ENCODE measurements around the gene UTF1.

Gene UTF1

GRCh38 chr10:133209641-133210040, 20.4 kb upstream of the UTF1 start:
- Histone ChIP-seq H3K9me3 (ENCODE audit: control insufficient read depth, low read length) (no peaks in the 10 kb centered on the region), H3K4me3 (ENCODE audit: insufficient read depth, low read depth, low read length, poor library complexity, severe bottlenecking) (no peak overlapping the region), H3K27ac (ENCODE audit: insufficient read depth, low read length, poor library complexity, severe bottlenecking) (no peak overlapping the region), H3K36me3 (ENCODE audit: control insufficient read depth, insufficient read depth, low read length) (no peaks in the 10 kb centered on the region), H3K4me1 (ENCODE audit: control insufficient read depth, insufficient read depth, low read length, poor library complexity, severe bottlenecking) (peaks cover 11% of the 10 kb centered on the region), H3K27me3 (replicated peaks; ENCODE audit: control insufficient read depth, insufficient read depth, low read length, poor library complexity, severe bottlenecking) (no peaks in the 10 kb centered on the region)
- no peak for DNase-seq

- no peak for DNase-seq
- peaks cover 11% of the 10 kb centered on the region for H3K4me1 ChIP-seq (ENCODE audit: control insufficient read depth, insufficient read depth, low read length, poor library complexity, severe bottlenecking)
- no peak overlapping the region for H3K4me3 ChIP-seq (ENCODE audit: insufficient read depth, low read depth, low read length, poor library complexity, severe bottlenecking)
- no peaks in the 10 kb centered on the region for H3K9me3 ChIP-seq (ENCODE audit: control insufficient read depth, low read length)
- H3K27me3 ChIP-seq (replicated peaks; ENCODE audit: control insufficient read depth, insufficient read depth, low read length, poor library complexity, severe bottlenecking), result no peaks in the 10 kb centered on the region
- H3K27ac ChIP-seq (ENCODE audit: insufficient read depth, low read length, poor library complexity, severe bottlenecking), result no peak overlapping the region
- no peaks in the 10 kb centered on the region for H3K36me3 ChIP-seq (ENCODE audit: control insufficient read depth, insufficient read depth, low read length)
These were observed 19.4 kb upstream of the UTF1 start for GRCh38 chr10:133210398-133211140.

- H3K4me3 ChIP-seq (ENCODE audit: insufficient read depth, low read depth, low read length, poor library complexity, severe bottlenecking), result no peak overlapping the region
- H3K4me1 ChIP-seq (ENCODE audit: control insufficient read depth, insufficient read depth, low read length, poor library complexity, severe bottlenecking), result peaks cover 11% of the 10 kb centered on the region
- no peaks in the 10 kb centered on the region for H3K9me3 ChIP-seq (ENCODE audit: control insufficient read depth, low read length)
- H3K27ac ChIP-seq (ENCODE audit: insufficient read depth, low read length, poor library complexity, severe bottlenecking), result no peak overlapping the region
- no peak for DNase-seq
- H3K27me3 ChIP-seq (replicated peaks; ENCODE audit: control insufficient read depth, insufficient read depth, low read length, poor library complexity, severe bottlenecking), result no peaks in the 10 kb centered on the region
- H3K36me3 ChIP-seq (ENCODE audit: control insufficient read depth, insufficient read depth, low read length), result no peaks in the 10 kb centered on the region
These were observed 18.7 kb upstream of the UTF1 start for GRCh38 chr10:133211141-133211830.

- Histone ChIP-seq H3K4me3 (ENCODE audit: insufficient read depth, low read depth, low read length, poor library complexity, severe bottlenecking) (no peak overlapping the region), H3K9me3 (ENCODE audit: control insufficient read depth, low read length) (no peaks in the 10 kb centered on the region), H3K27me3 (replicated peaks; ENCODE audit: control insufficient read depth, insufficient read depth, low read length, poor library complexity, severe bottlenecking) (no peaks in the 10 kb centered on the region), H3K36me3 (ENCODE audit: control insufficient read depth, insufficient read depth, low read length) (no peaks in the 10 kb centered on the region), H3K27ac (ENCODE audit: insufficient read depth, low read length, poor library complexity, severe bottlenecking) (no peak overlapping the region), H3K4me1 (ENCODE audit: control insufficient read depth, insufficient read depth, low read length, poor library complexity, severe bottlenecking) (peaks cover 11% of the 10 kb centered on the region)
- DNase-seq, result no peak
These were observed 17.8 kb upstream of the UTF1 start for GRCh38 chr10:133211959-133212852.

- no peaks in the 10 kb centered on the region for H3K27me3 ChIP-seq (replicated peaks; ENCODE audit: control insufficient read depth, insufficient read depth, low read length, poor library complexity, severe bottlenecking)
- no peak for DNase-seq
- H3K9me3 ChIP-seq (ENCODE audit: control insufficient read depth, low read length), result no peaks in the 10 kb centered on the region
- peaks cover 11% of the 10 kb centered on the region for H3K4me1 ChIP-seq (ENCODE audit: control insufficient read depth, insufficient read depth, low read length, poor library complexity, severe bottlenecking)
- no peak overlapping the region for H3K27ac ChIP-seq (ENCODE audit: insufficient read depth, low read length, poor library complexity, severe bottlenecking)
- H3K36me3 ChIP-seq (ENCODE audit: control insufficient read depth, insufficient read depth, low read length), result no peaks in the 10 kb centered on the region
- no peak overlapping the region for H3K4me3 ChIP-seq (ENCODE audit: insufficient read depth, low read depth, low read length, poor library complexity, severe bottlenecking)
These were observed 17.0 kb upstream of the UTF1 start for GRCh38 chr10:133212853-133213494.

- peaks cover 11% of the 10 kb centered on the region for H3K4me1 ChIP-seq (ENCODE audit: control insufficient read depth, insufficient read depth, low read length, poor library complexity, severe bottlenecking)
- H3K4me3 ChIP-seq (ENCODE audit: insufficient read depth, low read depth, low read length, poor library complexity, severe bottlenecking), result no peak overlapping the region
- no peak for DNase-seq
- no peak overlapping the region for H3K27ac ChIP-seq (ENCODE audit: insufficient read depth, low read length, poor library complexity, severe bottlenecking)
- no peaks in the 10 kb centered on the region for H3K36me3 ChIP-seq (ENCODE audit: control insufficient read depth, insufficient read depth, low read length)
- no peaks in the 10 kb centered on the region for H3K9me3 ChIP-seq (ENCODE audit: control insufficient read depth, low read length)
- H3K27me3 ChIP-seq (replicated peaks; ENCODE audit: control insufficient read depth, insufficient read depth, low read length, poor library complexity, severe bottlenecking), result peaks cover under 1% of the 10 kb centered on the region
These were observed 16.2 kb upstream of the UTF1 start for GRCh38 chr10:133213641-133214467.

- H3K9me3 ChIP-seq (ENCODE audit: control insufficient read depth, low read length), result no peaks in the 10 kb centered on the region
- H3K27ac ChIP-seq (ENCODE audit: insufficient read depth, low read length, poor library complexity, severe bottlenecking), result no peak overlapping the region
- H3K4me3 ChIP-seq (ENCODE audit: insufficient read depth, low read depth, low read length, poor library complexity, severe bottlenecking), result no peak overlapping the region
- no peaks in the 10 kb centered on the region for H3K36me3 ChIP-seq (ENCODE audit: control insufficient read depth, insufficient read depth, low read length)
- DNase-seq, result no peak
- H3K27me3 ChIP-seq (replicated peaks; ENCODE audit: control insufficient read depth, insufficient read depth, low read length, poor library complexity, severe bottlenecking), result peaks cover 3% of the 10 kb centered on the region
- peaks cover 11% of the 10 kb centered on the region for H3K4me1 ChIP-seq (ENCODE audit: control insufficient read depth, insufficient read depth, low read length, poor library complexity, severe bottlenecking)
These were observed 15.3 kb upstream of the UTF1 start for GRCh38 chr10:133214468-133215410.

GRCh38 chr10:133215586-133215985, 14.4 kb upstream of the UTF1 start:
- peaks cover 3% of the 10 kb centered on the region for H3K27me3 ChIP-seq (replicated peaks; ENCODE audit: control insufficient read depth, insufficient read depth, low read length, poor library complexity, severe bottlenecking)
- no peaks in the 10 kb centered on the region for H3K9me3 ChIP-seq (ENCODE audit: control insufficient read depth, low read length)
- no peaks in the 10 kb centered on the region for H3K36me3 ChIP-seq (ENCODE audit: control insufficient read depth, insufficient read depth, low read length)
- no peak for DNase-seq
- no peak overlapping the region for H3K4me3 ChIP-seq (ENCODE audit: insufficient read depth, low read depth, low read length, poor library complexity, severe bottlenecking)
- peaks cover 4% of the 10 kb centered on the region for H3K4me1 ChIP-seq (ENCODE audit: control insufficient read depth, insufficient read depth, low read length, poor library complexity, severe bottlenecking)
- no peak overlapping the region for H3K27ac ChIP-seq (ENCODE audit: insufficient read depth, low read length, poor library complexity, severe bottlenecking)
